ENCODE results near the gene ZNF606. TPM values are rescaled to one million over a fixed set of nuclear protein-coding genes. Genes with fewer than 3 reads are reported as not detected.

Gene ZNF606
- 10 to 100 TPM; 11.7 to 21.4 TPM for total RNA-seq

DNA sequence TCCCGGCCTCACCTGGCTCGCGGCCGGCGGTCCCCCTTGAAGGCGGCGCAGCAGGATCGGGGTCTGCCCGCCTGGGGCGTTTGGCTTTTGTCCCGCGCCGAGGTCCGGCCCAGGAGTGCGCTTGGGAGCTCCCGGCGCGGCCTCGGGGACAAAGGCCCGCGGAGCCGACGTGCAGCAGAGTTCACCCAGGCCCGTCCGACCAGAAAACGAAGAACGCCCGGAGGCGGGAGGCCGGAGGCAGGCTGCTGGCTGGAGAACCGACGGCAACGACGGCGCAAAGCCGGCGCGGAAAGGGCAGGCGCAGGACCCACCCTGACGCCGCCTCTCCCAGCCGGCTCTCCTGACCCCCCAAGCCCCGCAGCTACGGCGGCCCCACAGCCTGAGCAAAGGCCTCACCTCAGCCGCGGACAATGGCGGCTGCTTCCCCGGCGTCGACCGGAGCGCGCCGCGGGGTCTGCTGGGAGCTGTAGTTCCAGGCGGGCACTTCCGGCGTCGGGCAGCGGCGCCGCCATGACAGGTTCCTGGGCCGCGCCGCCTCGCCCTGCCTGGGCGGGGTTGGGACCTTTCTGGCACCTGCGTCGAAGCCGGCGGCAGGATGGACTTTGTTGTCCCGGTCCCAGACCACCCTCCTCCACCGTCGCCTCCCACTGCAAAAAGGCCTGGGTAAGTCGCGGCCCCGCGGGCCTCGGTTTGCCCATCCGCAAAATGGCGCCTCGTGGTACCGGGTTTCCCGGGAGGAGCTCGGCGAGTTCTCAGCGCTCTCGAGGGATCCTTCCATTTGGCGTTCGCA is at the start of gene ZNF606:
Gene ZNF606, minus strand, starts transcription at position 437 of the 790 bp plus-strand sequence. CDS start 1,501 bp downstream, outside the sequence.
- WGBS, 2 donors, result 0 to 3% methylated on average over 11 to 69 of the region's 91 CpGs
- H3K4me3 ChIP-seq, result peak within 1 kb of the TSS; percentile 83 to 91
- H3K36me3 ChIP-seq (replicated peaks in 1 of 2; ENCODE audit: insufficient read depth in 1 of 2, low read depth in 2 of 2), result peaks cover 11 to 12% of the 10 kb centered on the region in 2 donors
- no peaks in the 10 kb centered on the region for H3K27me3 ChIP-seq
- DNase-seq, result peak; percentile 85 to 89 (median 87)
- intact Hi-C loops (cut with DNase I), result no loop called here
- H3K9me3 ChIP-seq, result peaks cover 0 to 51% (median 0%) of the 10 kb centered on the region in 3 donors
- peaks cover 29% of the 10 kb centered on the region for H3K4me1 ChIP-seq
- H3K27ac ChIP-seq, result peak within 1 kb of the TSS; percentile 86 to 92 (median 90)
- peak; percentile 97 for ATAC-seq
- peak; percentile 45 to 80 (median 67) for TF ChIP-seq POLR2A (IDR thresholded peaks at IDR 0.05)
- TF ChIP-seq, protein P1, sequence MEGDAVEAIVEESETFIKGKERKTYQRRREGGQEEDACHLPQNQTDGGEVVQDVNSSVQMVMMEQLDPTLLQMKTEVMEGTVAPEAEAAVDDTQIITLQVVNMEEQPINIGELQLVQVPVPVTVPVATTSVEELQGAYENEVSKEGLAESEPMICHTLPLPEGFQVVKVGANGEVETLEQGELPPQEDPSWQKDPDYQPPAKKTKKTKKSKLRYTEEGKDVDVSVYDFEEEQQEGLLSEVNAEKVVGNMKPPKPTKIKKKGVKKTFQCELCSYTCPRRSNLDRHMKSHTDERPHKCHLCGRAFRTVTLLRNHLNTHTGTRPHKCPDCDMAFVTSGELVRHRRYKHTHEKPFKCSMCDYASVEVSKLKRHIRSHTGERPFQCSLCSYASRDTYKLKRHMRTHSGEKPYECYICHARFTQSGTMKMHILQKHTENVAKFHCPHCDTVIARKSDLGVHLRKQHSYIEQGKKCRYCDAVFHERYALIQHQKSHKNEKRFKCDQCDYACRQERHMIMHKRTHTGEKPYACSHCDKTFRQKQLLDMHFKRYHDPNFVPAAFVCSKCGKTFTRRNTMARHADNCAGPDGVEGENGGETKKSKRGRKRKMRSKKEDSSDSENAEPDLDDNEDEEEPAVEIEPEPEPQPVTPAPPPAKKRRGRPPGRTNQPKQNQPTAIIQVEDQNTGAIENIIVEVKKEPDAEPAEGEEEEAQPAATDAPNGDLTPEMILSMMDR (IDR thresholded peaks at IDR 0.05), result no peak

DNA sequence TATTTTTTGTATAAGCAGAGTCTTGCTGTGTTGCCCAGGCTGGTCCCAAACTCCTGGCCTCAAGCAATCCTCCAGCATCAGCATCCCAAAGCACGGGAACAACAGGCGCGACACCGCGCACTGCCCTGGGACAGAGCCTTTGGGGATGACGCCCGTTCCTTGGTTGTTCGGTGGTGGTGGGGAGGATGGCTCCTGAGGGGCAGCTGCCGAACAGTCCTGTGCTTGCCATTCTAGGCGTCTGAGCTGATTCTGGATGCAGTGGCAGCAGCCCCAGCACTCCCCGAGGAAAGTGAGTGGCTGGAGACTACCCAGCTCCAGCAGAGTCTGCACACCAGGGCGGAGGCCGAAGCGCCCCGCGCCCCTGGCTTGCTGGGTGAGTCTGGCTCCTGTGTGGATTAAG is 49.6 kb upstream of the ZNF606 start:
- ATAC-seq (no peak), DNase-seq (no peak)
- TF ChIP-seq, protein P1 (IDR thresholded peaks at IDR 0.05), result no peak
- TF ChIP-seq POLR2A (IDR thresholded peaks at IDR 0.05), result no peak
- Histone ChIP-seq H3K4me3 (no peak overlapping the region), H3K27me3 (no peaks in the 10 kb centered on the region), H3K4me1 (no peaks in the 10 kb centered on the region), H3K36me3 (replicated peaks in 1 of 2; ENCODE audit: insufficient read depth in 1 of 2, low read depth in 2 of 2) (no peaks in the 10 kb centered on the region), H3K9me3 (peaks cover 0 to 28% (median 0%) of the 10 kb centered on the region in 3 donors), H3K27ac (no peak overlapping the region)
- intact Hi-C loops (cut with DNase I), result no loop called here
- 85 to 94% methylated on average over 4 to 15 of the region's 16 CpGs for WGBS, 2 donors

DNA sequence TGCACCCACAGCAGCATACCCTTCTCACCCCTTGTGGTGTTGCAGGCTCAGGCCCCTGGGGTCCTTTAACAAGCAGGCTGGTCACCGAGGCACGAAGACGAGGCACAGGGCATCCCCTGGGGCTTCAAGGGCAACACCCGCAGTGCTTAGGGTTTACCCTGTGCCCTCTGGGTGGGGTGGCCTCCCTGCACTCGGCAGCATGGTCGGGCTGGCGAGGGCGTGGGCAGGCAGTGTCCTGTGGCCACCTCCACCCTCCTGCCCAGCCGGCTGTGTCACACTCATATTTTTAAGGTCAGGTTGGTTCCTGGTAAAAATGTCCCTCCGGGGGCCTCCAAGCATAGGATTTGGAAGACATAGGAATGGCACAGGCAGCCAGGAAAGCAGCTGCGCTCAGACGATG is 45.1 kb upstream of the ZNF606 start:
- Histone ChIP-seq H3K9me3 (peaks cover 0 to 35% (median 0%) of the 10 kb centered on the region in 3 donors), H3K27me3 (no peaks in the 10 kb centered on the region), H3K36me3 (replicated peaks in 1 of 2; ENCODE audit: insufficient read depth in 1 of 2, low read depth in 2 of 2) (no peaks in the 10 kb centered on the region), H3K4me3 (no peak overlapping the region), H3K4me1 (no peaks in the 10 kb centered on the region), H3K27ac (no peak overlapping the region)
- DNase-seq, result no peak
- TF ChIP-seq, protein P1 (IDR thresholded peaks at IDR 0.05), result no peak
- no peak for TF ChIP-seq POLR2A (IDR thresholded peaks at IDR 0.05)
- no peak for ATAC-seq
- WGBS, 2 donors, result 82 to 83% methylated on average over 4 to 12 of the region's 12 CpGs
- intact Hi-C loops (cut with DNase I), result no loop called here

DNA sequence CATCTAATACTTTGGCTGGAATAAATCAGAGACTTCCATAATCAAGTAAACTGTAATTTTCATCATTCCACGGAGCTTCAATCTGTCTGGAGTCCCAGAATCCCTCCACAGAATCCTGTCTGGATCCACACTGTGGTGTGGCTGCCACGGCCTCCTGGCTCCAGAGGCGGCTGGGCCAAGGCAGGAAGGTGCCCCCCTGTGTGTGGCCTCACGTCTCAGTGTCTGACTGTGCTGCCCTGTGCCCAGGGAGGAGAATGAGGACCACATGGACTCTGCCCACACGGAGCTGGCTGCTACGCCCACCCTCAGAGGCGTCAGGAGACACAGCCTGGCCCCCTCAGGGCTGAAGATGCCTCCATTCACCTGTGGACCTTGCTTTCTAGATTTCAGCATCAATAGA is 44.2 kb upstream of the ZNF606 start:
- DNase-seq (no peak), ATAC-seq (no peak)
- Histone ChIP-seq H3K27me3 (no peaks in the 10 kb centered on the region), H3K27ac (no peak overlapping the region), H3K4me3 (no peak overlapping the region), H3K4me1 (no peaks in the 10 kb centered on the region), H3K36me3 (replicated peaks in 1 of 2; ENCODE audit: insufficient read depth in 1 of 2, low read depth in 2 of 2) (no peaks in the 10 kb centered on the region), H3K9me3 (peaks cover 0 to 38% (median 0%) of the 10 kb centered on the region in 3 donors)
- intact Hi-C loops (cut with DNase I), result no loop called here
- 55% methylated on average over 7 of the region's 7 CpGs; no CpG with 5 or more reads in 1 of the 2 donors for WGBS, 2 donors
- TF ChIP-seq POLR2A (IDR thresholded peaks at IDR 0.05), result no peak
- TF ChIP-seq, protein P1 (IDR thresholded peaks at IDR 0.05), result no peak
